Measurements from ENCODE around the gene PDE5A. TPM values are rescaled to one million over a fixed set of nuclear protein-coding genes. Genes with fewer than 3 reads are reported as not detected.

PDE5A gene
- total RNA-seq, 2 experiments from 2014 or later = 0.13 TPM; not detected in 1

DNA sequence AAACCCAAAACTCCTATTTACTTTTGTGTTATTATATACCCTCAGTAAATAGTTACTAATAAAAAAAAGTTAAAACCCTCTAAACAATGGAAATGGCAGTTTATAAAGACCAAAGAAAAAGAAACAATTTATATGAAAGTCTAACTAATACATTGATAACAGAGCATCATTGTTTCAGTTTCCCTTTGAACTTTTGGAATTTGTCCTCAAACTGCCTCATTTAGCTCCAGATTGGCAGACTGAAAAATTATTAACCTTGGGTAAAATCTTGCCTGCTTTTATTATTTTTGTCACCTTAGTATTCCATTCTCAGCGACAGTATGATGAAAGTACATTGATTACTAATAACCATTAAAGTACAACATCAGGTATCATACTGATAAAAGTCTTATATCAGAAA lies 124.0 kb downstream of the PDE5A start:
- no peak overlapping the region for H3K27ac Mint-ChIP-seq
- H3K4me3 Mint-ChIP-seq = no peak overlapping the region
- CTCF ChIA-PET = no interaction called here

GRCh38 chr4:119501740-119502139 lies 126.9 kb downstream of the PDE5A start:
- no peak overlapping the region for H3K27ac Mint-ChIP-seq
- H3K4me1 Mint-ChIP-seq (ENCODE audit: low read depth) = no peaks in the 10 kb centered on the region
- peaks cover 22% of the 10 kb centered on the region for H3K36me3 Mint-ChIP-seq (ENCODE audit: low read depth)
- no peak overlapping the region for H3K4me3 Mint-ChIP-seq
- H3K9me3 Mint-ChIP-seq (ENCODE audit: insufficient read depth) = no peaks in the 10 kb centered on the region
- no peaks in the 10 kb centered on the region for H3K27me3 Mint-ChIP-seq (ENCODE audit: low read depth)
- no peak for ATAC-seq
- POLR2A ChIA-PET = no interaction called here
- CTCF ChIA-PET = no interaction called here
- no peak for DNase-seq

More for the DNA sequence above, 124.0 kb downstream of the PDE5A start:
- Mint-ChIP-seq H3K9me3 (ENCODE audit: insufficient read depth) (no peaks in the 10 kb centered on the region), H3K27me3 (ENCODE audit: low read depth) (no peaks in the 10 kb centered on the region), H3K36me3 (ENCODE audit: low read depth) (peaks cover 14% of the 10 kb centered on the region), H3K4me1 (ENCODE audit: low read depth) (no peaks in the 10 kb centered on the region)
- ATAC-seq = no peak
- DNase-seq = no peak
- POLR2A ChIA-PET = no interaction called here

GRCh38 chr4:119498527-119498926 lies 130.1 kb downstream of the PDE5A start:
- ChIA-PET CTCF (no interaction called here), POLR2A (no interaction called here)
- Mint-ChIP-seq H3K9me3 (ENCODE audit: insufficient read depth) (no peaks in the 10 kb centered on the region), H3K4me1 (ENCODE audit: low read depth) (no peaks in the 10 kb centered on the region), H3K36me3 (ENCODE audit: low read depth) (peaks cover 32% of the 10 kb centered on the region), H3K27me3 (ENCODE audit: low read depth) (no peaks in the 10 kb centered on the region), H3K27ac (peak overlapping the region; percentile 4), H3K4me3 (no peak overlapping the region)
- DNase-seq (no peak), ATAC-seq (no peak)

- no peaks in the 10 kb centered on the region for H3K4me1 Mint-ChIP-seq (ENCODE audit: low read depth)
- CTCF ChIA-PET = interaction anchor here (0.7 to 2.4 kb wide), 7 partner anchors 13 to 453 kb away, joined by 3 to 15 read pairs (median 4); a partner anchor contains a TSS
- POLR2A ChIA-PET = no interaction called here
- no peaks in the 10 kb centered on the region for H3K9me3 Mint-ChIP-seq (ENCODE audit: insufficient read depth)
- DNase-seq (no peak), ATAC-seq (no peak)
- no peak overlapping the region for H3K27ac Mint-ChIP-seq
- peaks cover 24% of the 10 kb centered on the region for H3K36me3 Mint-ChIP-seq (ENCODE audit: low read depth)
- H3K4me3 Mint-ChIP-seq = no peak overlapping the region
- no peaks in the 10 kb centered on the region for H3K27me3 Mint-ChIP-seq (ENCODE audit: low read depth)
Observed at GRCh38 chr4:119493886-119494285, 134.7 kb downstream of the PDE5A start.

DNA sequence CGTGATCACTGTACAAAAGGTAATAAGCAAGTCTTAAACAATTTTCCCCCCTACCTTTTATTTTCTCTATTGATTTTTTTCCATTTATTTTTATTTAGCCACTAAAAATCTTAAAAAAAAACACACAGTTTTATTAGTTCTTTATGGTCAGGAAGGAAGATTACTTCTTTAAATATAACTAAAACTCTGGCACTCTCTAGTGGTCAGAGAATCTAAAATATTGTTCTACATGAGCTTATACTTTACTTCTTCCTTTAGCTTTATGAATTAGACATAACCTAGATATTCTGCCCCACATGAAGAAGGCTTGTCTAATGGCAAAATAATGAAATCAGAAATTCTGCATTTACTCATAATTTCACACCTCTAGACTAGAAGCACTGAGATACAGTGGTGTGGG lies 135.2 kb downstream of the PDE5A start:
- H3K27me3 Mint-ChIP-seq (ENCODE audit: low read depth) = no peaks in the 10 kb centered on the region
- peaks cover 21% of the 10 kb centered on the region for H3K36me3 Mint-ChIP-seq (ENCODE audit: low read depth)
- no peak overlapping the region for H3K4me3 Mint-ChIP-seq

DNA sequence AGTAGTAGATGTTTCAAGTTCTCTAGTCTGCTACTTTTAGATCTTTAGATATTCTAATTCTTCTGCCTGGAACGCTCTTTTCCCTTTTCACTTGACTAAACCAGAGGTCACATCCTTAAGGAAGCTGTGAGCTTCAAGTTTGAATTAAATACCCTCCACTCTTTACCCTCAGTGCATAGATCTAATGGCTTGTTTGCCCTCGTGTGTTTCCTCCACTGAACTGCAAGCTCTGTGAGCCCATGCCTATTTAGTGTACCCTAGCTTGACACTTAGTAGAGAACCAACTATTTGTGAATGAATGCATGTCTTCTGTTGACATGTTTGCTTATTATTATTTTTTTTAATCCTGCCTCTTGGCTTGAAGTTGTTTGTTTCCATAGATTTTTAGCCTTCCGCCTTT lies 138.3 kb downstream of the PDE5A start:
- H3K27me3 Mint-ChIP-seq (ENCODE audit: low read depth) = no peaks in the 10 kb centered on the region
- no peak overlapping the region for H3K4me3 Mint-ChIP-seq
- H3K36me3 Mint-ChIP-seq (ENCODE audit: low read depth) = peaks cover 8% of the 10 kb centered on the region
- H3K9me3 Mint-ChIP-seq (ENCODE audit: insufficient read depth) = no peaks in the 10 kb centered on the region
- POLR2A ChIA-PET = no interaction called here
- ATAC-seq (no peak), DNase-seq (no peak)
- H3K4me1 Mint-ChIP-seq (ENCODE audit: low read depth) = no peaks in the 10 kb centered on the region
- no peak overlapping the region for H3K27ac Mint-ChIP-seq
- CTCF ChIA-PET = interaction anchor here (0.7 to 1.3 kb wide), 2 partner anchors 15 to 449 kb away, joined by 3 to 5 read pairs; no protein-coding TSS in a partner anchor

More for the DNA sequence above, 135.2 kb downstream of the PDE5A start:
- ATAC-seq = no peak
- no peak overlapping the region for H3K27ac Mint-ChIP-seq
- POLR2A ChIA-PET = no interaction called here
- no peaks in the 10 kb centered on the region for H3K4me1 Mint-ChIP-seq (ENCODE audit: low read depth)
- DNase-seq = no peak
- no peaks in the 10 kb centered on the region for H3K9me3 Mint-ChIP-seq (ENCODE audit: insufficient read depth)
- CTCF ChIA-PET = interaction anchor here (0.7 to 2.4 kb wide), 9 partner anchors 14 to 453 kb away, joined by 3 to 15 read pairs (median 4); partner anchors contain the start of gene PDE5A

DNA sequence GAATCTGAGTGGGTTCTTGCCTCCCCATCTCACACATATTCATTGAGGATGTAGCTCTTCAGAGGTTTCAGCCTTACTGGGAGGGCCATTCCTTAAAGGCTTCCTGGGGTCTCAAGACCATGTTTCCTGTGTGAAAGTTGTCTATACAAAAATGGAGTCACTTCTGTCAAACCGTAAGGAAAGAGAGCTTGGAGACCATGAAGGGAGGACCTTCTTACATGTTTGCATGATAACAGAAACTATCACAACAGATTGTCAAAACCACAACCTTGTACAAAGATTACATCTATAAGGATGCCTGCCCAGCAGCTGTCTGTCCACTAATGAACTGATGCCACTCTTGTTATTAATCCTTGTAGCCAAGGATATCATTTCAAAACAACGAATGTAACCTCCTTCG lies 139.3 kb downstream of the PDE5A start:
- no peak for ATAC-seq
- no peak overlapping the region for H3K4me3 Mint-ChIP-seq
- no peak for DNase-seq
- H3K27ac Mint-ChIP-seq = no peak overlapping the region
- no peaks in the 10 kb centered on the region for H3K4me1 Mint-ChIP-seq (ENCODE audit: low read depth)
- peaks cover 8% of the 10 kb centered on the region for H3K36me3 Mint-ChIP-seq (ENCODE audit: low read depth)
- no peaks in the 10 kb centered on the region for H3K27me3 Mint-ChIP-seq (ENCODE audit: low read depth)
- CTCF ChIA-PET = no interaction called here
- peaks cover 3% of the 10 kb centered on the region for H3K9me3 Mint-ChIP-seq (ENCODE audit: insufficient read depth)
- POLR2A ChIA-PET = no interaction called here

DNA sequence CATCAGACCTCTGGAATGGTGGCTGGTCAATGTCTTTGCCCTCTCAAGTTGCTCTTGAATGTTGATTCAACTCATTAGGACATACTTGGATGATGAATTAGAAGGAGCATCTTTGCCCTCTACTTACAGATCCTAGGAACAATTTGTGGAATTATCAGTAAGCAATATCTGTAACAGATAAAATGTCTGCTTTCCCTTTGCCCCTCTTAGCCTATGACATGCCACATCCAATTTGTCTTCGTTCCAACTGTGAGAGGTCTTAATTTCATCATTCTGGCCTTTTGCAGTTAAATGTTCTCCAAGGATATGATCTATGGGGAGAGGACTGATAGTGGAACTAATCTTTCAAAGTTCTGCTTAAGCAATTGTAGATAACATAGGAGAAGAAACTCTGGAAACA lies 148.3 kb downstream of the PDE5A start:
- no peak overlapping the region for H3K4me3 Mint-ChIP-seq
- CTCF ChIA-PET = no interaction called here
- POLR2A ChIA-PET = no interaction called here

DNA sequence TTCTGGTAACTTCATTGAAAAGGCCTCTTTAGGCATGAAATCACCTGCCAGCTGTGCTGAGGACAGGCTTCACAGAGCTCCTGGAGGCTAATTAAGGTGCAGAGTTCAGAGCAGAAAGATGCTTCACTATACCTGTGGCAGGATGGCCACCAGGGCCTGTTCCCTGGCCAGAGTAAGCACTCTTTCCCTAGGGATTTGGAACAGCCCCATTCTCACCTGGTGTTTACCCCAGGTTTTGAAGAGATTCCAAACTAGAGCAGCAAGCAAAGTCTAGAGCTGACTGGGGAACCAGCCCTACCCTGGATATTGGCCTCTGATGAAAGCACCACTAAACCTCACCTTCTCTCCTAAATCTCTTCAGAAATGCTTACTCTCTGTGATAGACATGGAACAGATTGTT lies 148.8 kb downstream of the PDE5A start:
- ChIA-PET CTCF (no interaction called here), POLR2A (no interaction called here)
- peaks cover 5% of the 10 kb centered on the region for H3K9me3 Mint-ChIP-seq (ENCODE audit: insufficient read depth)
- ATAC-seq = no peak
- no peaks in the 10 kb centered on the region for H3K4me1 Mint-ChIP-seq (ENCODE audit: low read depth)
- no peak overlapping the region for H3K27ac Mint-ChIP-seq
- H3K36me3 Mint-ChIP-seq (ENCODE audit: low read depth) = peaks cover 72% of the 10 kb centered on the region
- no peak overlapping the region for H3K4me3 Mint-ChIP-seq
- no peak for DNase-seq
- no peaks in the 10 kb centered on the region for H3K27me3 Mint-ChIP-seq (ENCODE audit: low read depth)

More for the DNA sequence above, 148.3 kb downstream of the PDE5A start:
- ATAC-seq = no peak
- Mint-ChIP-seq H3K27me3 (ENCODE audit: low read depth) (no peaks in the 10 kb centered on the region), H3K9me3 (ENCODE audit: insufficient read depth) (peaks cover 5% of the 10 kb centered on the region), H3K27ac (no peak overlapping the region), H3K36me3 (ENCODE audit: low read depth) (peaks cover 68% of the 10 kb centered on the region), H3K4me1 (ENCODE audit: low read depth) (no peaks in the 10 kb centered on the region)
- no peak for DNase-seq

GRCh38 chr4:119479180-119479808 lies 149.3 kb downstream of the PDE5A start:
- Mint-ChIP-seq H3K4me1 (ENCODE audit: low read depth) (no peaks in the 10 kb centered on the region), H3K4me3 (no peak overlapping the region), H3K27me3 (ENCODE audit: low read depth) (no peaks in the 10 kb centered on the region), H3K27ac (no peak overlapping the region), H3K9me3 (ENCODE audit: insufficient read depth) (peaks cover 3% of the 10 kb centered on the region), H3K36me3 (ENCODE audit: low read depth) (peaks cover 71% of the 10 kb centered on the region)
- DNase-seq (no peak), ATAC-seq (no peak)
- CTCF ChIA-PET = no interaction called here
- POLR2A ChIA-PET = no interaction called here

- no peak for ATAC-seq
- CTCF ChIA-PET = interaction anchor here (1.6 kb wide), 1 partner anchor 15 kb away, joined by 3 read pairs; no protein-coding TSS in a partner anchor
- Mint-ChIP-seq H3K27ac (no peak overlapping the region), H3K4me3 (no peak overlapping the region), H3K36me3 (ENCODE audit: low read depth) (peaks cover 67% of the 10 kb centered on the region), H3K4me1 (ENCODE audit: low read depth) (no peaks in the 10 kb centered on the region), H3K9me3 (ENCODE audit: insufficient read depth) (no peaks in the 10 kb centered on the region), H3K27me3 (ENCODE audit: low read depth) (no peaks in the 10 kb centered on the region)
- POLR2A ChIA-PET = no interaction called here
- no peak for DNase-seq
Observed at GRCh38 chr4:119478446-119479179, 150.0 kb downstream of the PDE5A start.

DNA sequence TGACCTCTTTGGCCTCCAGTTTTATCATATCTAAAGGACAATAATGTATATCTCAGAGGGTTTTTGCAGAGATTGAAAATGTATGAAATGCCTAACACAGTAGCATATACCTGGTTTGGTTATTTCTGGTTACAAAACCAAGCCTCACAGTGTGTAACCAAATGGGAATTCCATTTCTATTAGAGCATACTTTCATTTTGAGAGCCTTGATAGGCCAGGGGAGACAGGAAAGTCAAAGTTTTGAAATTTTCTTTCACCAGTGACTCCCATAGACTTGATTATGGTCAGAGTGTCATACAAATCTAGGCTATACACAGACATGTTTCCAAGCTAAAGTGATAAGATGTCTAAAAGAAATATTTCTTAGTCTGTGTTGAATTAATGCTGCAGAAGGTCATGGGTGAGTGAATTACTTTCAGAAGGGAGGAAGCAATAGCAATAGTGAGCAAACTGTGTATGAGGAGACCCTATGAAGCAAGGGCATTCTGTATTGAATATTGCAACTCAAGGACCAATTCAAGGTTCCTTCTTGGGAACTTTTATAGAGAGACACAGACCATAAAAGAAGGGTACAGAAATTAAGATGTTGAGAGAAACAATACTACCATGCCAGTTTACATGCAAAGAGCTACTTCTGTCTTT lies 151.1 kb downstream of the PDE5A start:
- peaks cover 62% of the 10 kb centered on the region for H3K36me3 Mint-ChIP-seq (ENCODE audit: low read depth)
- ChIA-PET CTCF (interaction anchor here (1.6 kb wide), 1 partner anchor 16 kb away, joined by 3 read pairs; no protein-coding TSS in a partner anchor), POLR2A (no interaction called here)
- no peaks in the 10 kb centered on the region for H3K27me3 Mint-ChIP-seq (ENCODE audit: low read depth)
- no peaks in the 10 kb centered on the region for H3K9me3 Mint-ChIP-seq (ENCODE audit: insufficient read depth)
- ATAC-seq (no peak), DNase-seq (no peak)
- H3K27ac Mint-ChIP-seq = no peak overlapping the region
- no peaks in the 10 kb centered on the region for H3K4me1 Mint-ChIP-seq (ENCODE audit: low read depth)
- H3K4me3 Mint-ChIP-seq = no peak overlapping the region

All from activated CD8-positive, alpha-beta T cell treated with anti-CD3 and anti-CD28 coated beads, Interleukin-2, amount 10 ng/mL, durations not matched to agents 7 days and 5 days (primary cell).